ENCODE data around the gene ESRP2.

The ESRP2 gene

GRCh38 chr16:68202091-68202519, 33.8 kb downstream of the ESRP2 start:
- Histone ChIP-seq H3K27me3 (ENCODE audit: insufficient read depth, poor library complexity, severe bottlenecking) (no peaks in the 10 kb centered on the region), H3K27ac (replicated peaks) (no peak overlapping the region), H3K4me3 (replicated peaks; ENCODE audit: insufficient read depth, low read length) (no peak overlapping the region)
- no peak for DNase-seq (ENCODE audit: low read depth in 1 of 2, low spot score in 1 of 2)
- TF ChIP-seq POLR2AphosphoS5 (IDR thresholded peaks at IDR 0.05; ENCODE audit: low read depth): no peak
- TF ChIP-seq GABPA (IDR thresholded peaks at IDR 0.05; ENCODE audit: low read depth): no peak
- no peak for TF ChIP-seq CTCF (IDR thresholded peaks at IDR 0.05; ENCODE audit: insufficient read depth, low read length)
- no peak for TF ChIP-seq SPI1 (IDR thresholded peaks at IDR 0.05; ENCODE audit: borderline replicate concordance, low read depth)
- TF ChIP-seq REST (IDR thresholded peaks at IDR 0.05; ENCODE audit: insufficient replicate concordance, low read depth): no peak

GRCh38 chr16:68200088-68200783, 35.7 kb downstream of the ESRP2 start:
- Histone ChIP-seq H3K4me3 (replicated peaks; ENCODE audit: insufficient read depth, low read length) (no peak overlapping the region), H3K27me3 (ENCODE audit: insufficient read depth, poor library complexity, severe bottlenecking) (no peaks in the 10 kb centered on the region), H3K27ac (replicated peaks) (no peak overlapping the region)
- DNase-seq (ENCODE audit: low read depth in 1 of 2, low spot score in 1 of 2): no peak
- TF ChIP-seq GABPA (IDR thresholded peaks at IDR 0.05; ENCODE audit: low read depth) (no peak), SPI1 (IDR thresholded peaks at IDR 0.05; ENCODE audit: borderline replicate concordance, low read depth) (no peak), CTCF (IDR thresholded peaks at IDR 0.05; ENCODE audit: insufficient read depth, low read length) (no peak), REST (IDR thresholded peaks at IDR 0.05; ENCODE audit: insufficient replicate concordance, low read depth) (no peak), POLR2AphosphoS5 (IDR thresholded peaks at IDR 0.05; ENCODE audit: low read depth) (no peak)

- no peak overlapping the region for H3K4me3 ChIP-seq (replicated peaks; ENCODE audit: insufficient read depth, low read length)
- no peak for DNase-seq (ENCODE audit: low read depth in 1 of 2, low spot score in 1 of 2)
- H3K27ac ChIP-seq (replicated peaks): no peak overlapping the region
- TF ChIP-seq CTCF (IDR thresholded peaks at IDR 0.05; ENCODE audit: insufficient read depth, low read length) (no peak), POLR2AphosphoS5 (IDR thresholded peaks at IDR 0.05; ENCODE audit: low read depth) (no peak), GABPA (IDR thresholded peaks at IDR 0.05; ENCODE audit: low read depth) (no peak), SPI1 (IDR thresholded peaks at IDR 0.05; ENCODE audit: borderline replicate concordance, low read depth) (no peak), REST (IDR thresholded peaks at IDR 0.05; ENCODE audit: insufficient replicate concordance, low read depth) (no peak)
- no peaks in the 10 kb centered on the region for H3K27me3 ChIP-seq (ENCODE audit: insufficient read depth, poor library complexity, severe bottlenecking)
Observed at GRCh38 chr16:68197250-68197649, 38.7 kb downstream of the ESRP2 start.
